Vagina (tissue), 2 donors: ENCODE results near the gene RNF144A. TPM values are rescaled to one million over a fixed set of nuclear protein-coding genes. Genes with fewer than 3 reads are reported as not detected.

Experiments
- DNase-seq, 2 donors: peaks; one replicate each; pipeline ENCODE4 v3.0.0-alpha.2; 2017; ENCODE audit errors: extremely low spot score in 2 of 2
- H3K27ac ChIP-seq: fragments of 200-600 bp; sonication (generic); one replicate; pipeline ENCODE4 v1.5.1; 2019
- H3K27me3 ChIP-seq: fragments of 200-600 bp; sonication (generic); one replicate; pipeline ENCODE4 v1.5.1; 2019
- H3K36me3 ChIP-seq, 2 donors: fragments of 200-600 bp; sonication (generic); one replicate each; pipeline ENCODE4 v1.5.1; 2017 to 2019
- H3K4me1 ChIP-seq: fragments of 200-600 bp; sonication (generic); one replicate; pipeline ENCODE4 v1.5.1; 2019
- H3K4me3 ChIP-seq, 2 donors: fragments of 200-600 bp; sonication (generic); 1 replicate in 1 of 2; 2 replicates in 1 of 2; pipeline ENCODE4 v1.5.1; 2016 to 2019
- H3K9me3 ChIP-seq: fragments of 200-600 bp; sonication (generic); one replicate; pipeline ENCODE4 v1.5.1; 2019
- POLR2A ChIP-seq, 2 donors: fragments of 450-650 bp; IDR thresholded peaks; one replicate each; pipeline ENCODE4 v1.6.1; 2017; ENCODE audit warnings: antibody characterized with exemption in 2 of 2, mild to moderate bottlenecking in 2 of 2, moderate library complexity in 2 of 2
- POLR2AphosphoS5 ChIP-seq, 2 donors: sonication (generic); formaldehyde crosslinking; IDR thresholded peaks; one replicate each; pipeline ENCODE4 v1.9.0; 2017; ENCODE audit warnings: antibody characterized with exemption in 2 of 2, mild to moderate bottlenecking in 2 of 2, low read depth in 1 of 2; ENCODE audit not compliant: insufficient read depth in 1 of 2
- intact Hi-C: fragments of 100-400 bp; cut with DNase I; formaldehyde crosslinking; loops from one replicate; pipeline ENCODE4 v1.15.1; 2023
- total RNA-seq: library from RNA; depleted of rRNA; stranded (reverse); fragments of >200 nt; gene quantifications from one replicate; pipeline ENCODE4 v1.2.3, GENCODE V29; 2016
- TF ChIP-seq, protein P1 (sequence below), 3 experiments: fragments of 450-650 bp in 2 of 3; fragments of 200-600 bp in 1 of 3; sonication (generic) in 1 of 3; IDR thresholded peaks; one replicate each; pipeline ENCODE4 v1.5.1; 2017 to 2019; ENCODE audit warnings: antibody characterized with exemption in 3 of 3, mild to moderate bottlenecking in 2 of 3, moderate library complexity in 2 of 3

Gene RNF144A
- total RNA-seq, 1 donor from 2014 or later: 17.2 TPM

DNA sequence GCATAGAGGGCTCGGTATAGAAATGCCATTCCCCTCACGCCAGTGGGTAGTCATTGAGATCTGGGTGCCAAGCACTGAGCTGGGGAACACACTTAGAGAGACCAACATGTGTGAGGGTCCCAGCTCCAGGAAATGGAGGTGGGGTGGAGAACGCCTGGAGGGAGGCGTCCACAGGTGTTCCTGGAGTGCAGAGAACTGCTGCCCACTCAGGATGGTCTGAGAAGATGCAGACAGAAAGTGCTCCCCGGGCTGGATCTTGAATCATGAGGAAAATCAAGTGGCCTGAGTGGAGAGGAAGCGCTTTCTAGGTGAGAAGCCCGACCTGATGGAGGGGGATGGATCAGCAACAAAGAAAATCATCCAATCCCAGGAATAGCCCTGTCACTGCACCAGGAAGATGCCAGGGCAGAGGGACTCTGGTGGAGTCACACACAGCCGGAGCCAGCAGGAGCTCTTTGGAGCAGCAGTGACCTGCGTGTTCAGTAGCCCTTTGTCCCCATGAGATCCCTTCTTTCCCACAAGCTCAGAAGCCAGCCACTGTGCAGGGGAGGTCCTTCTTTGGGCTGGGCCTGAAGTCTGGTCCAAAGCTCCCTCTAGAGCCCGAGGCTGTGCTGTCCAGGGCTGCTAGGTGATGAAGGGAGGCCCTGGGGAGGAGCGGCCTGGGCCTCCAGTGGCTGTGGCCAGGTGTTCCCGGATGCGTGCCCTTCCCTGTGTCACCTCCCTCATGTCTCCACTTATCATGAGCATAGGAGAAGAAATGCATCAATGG is 112.3 kb downstream of the RNF144A start:
- Histone ChIP-seq H3K4me1 (peaks cover 22% of the 10 kb centered on the region), H3K27me3 (no peaks in the 10 kb centered on the region), H3K4me3 (no peak overlapping the region), H3K36me3 (peaks cover 0 to 17% of the 10 kb centered on the region in 2 donors), H3K9me3 (no peaks in the 10 kb centered on the region), H3K27ac (no peak overlapping the region)
- no peak for DNase-seq
- TF ChIP-seq POLR2AphosphoS5 (IDR thresholded peaks at IDR 0.05; ENCODE audit: insufficient read depth in 1 of 2, low read depth in 1 of 2): no peak
- TF ChIP-seq, protein P1, sequence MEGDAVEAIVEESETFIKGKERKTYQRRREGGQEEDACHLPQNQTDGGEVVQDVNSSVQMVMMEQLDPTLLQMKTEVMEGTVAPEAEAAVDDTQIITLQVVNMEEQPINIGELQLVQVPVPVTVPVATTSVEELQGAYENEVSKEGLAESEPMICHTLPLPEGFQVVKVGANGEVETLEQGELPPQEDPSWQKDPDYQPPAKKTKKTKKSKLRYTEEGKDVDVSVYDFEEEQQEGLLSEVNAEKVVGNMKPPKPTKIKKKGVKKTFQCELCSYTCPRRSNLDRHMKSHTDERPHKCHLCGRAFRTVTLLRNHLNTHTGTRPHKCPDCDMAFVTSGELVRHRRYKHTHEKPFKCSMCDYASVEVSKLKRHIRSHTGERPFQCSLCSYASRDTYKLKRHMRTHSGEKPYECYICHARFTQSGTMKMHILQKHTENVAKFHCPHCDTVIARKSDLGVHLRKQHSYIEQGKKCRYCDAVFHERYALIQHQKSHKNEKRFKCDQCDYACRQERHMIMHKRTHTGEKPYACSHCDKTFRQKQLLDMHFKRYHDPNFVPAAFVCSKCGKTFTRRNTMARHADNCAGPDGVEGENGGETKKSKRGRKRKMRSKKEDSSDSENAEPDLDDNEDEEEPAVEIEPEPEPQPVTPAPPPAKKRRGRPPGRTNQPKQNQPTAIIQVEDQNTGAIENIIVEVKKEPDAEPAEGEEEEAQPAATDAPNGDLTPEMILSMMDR (IDR thresholded peaks at IDR 0.05): no peak
- no peak for TF ChIP-seq POLR2A (IDR thresholded peaks at IDR 0.05)
- intact Hi-C loops: no loop called here

GRCh38 chr2:7030810-7031209 is 113.6 kb downstream of the RNF144A start:
- DNase-seq: no peak
- Histone ChIP-seq H3K4me1 (peaks cover 19% of the 10 kb centered on the region), H3K4me3 (no peak overlapping the region), H3K27me3 (no peaks in the 10 kb centered on the region), H3K9me3 (no peaks in the 10 kb centered on the region), H3K36me3 (peaks cover 0 to 11% of the 10 kb centered on the region in 2 donors), H3K27ac (no peak overlapping the region)
- intact Hi-C loops: no loop called here
- no peak for TF ChIP-seq POLR2A (IDR thresholded peaks at IDR 0.05)
- TF ChIP-seq, protein P1 (IDR thresholded peaks at IDR 0.05): no peak
- TF ChIP-seq POLR2AphosphoS5 (IDR thresholded peaks at IDR 0.05; ENCODE audit: insufficient read depth in 1 of 2, low read depth in 1 of 2): no peak

DNA sequence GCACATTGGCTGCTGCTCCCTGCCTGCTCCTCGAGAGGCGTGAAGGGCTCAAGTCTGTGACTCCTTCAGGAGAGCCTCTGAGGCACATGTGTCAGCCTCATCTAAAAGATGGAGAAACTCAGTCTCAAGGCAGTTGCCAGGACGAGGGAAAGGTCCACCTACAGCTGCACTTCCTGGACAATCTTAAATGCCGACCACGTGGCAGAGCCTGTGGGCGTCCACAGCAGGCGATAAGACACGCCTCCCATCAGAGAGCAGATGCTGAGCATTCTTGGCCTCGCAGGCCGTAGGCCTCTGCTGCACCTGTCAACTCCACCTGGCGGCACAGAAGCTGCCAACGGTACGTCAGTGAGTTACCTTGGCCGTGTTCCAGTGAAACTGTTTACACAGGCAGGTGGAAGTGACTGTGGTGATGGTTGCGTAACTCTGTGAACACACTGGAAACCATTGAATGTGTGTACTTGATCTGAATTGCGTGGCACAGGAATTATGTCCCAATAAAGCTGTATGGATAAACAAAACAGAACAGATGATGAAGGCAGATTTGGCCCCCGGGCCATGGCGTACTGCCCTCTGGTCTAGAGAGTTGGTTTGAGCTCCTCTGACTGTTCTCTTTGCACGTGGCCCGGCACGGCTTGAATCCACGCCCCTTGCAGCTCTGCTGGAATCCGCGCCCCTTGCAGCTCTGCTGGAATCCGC is 114.5 kb downstream of the RNF144A start:
- Histone ChIP-seq H3K4me3 (no peak overlapping the region), H3K4me1 (peaks cover 10% of the 10 kb centered on the region), H3K27ac (no peak overlapping the region), H3K27me3 (no peaks in the 10 kb centered on the region), H3K9me3 (no peaks in the 10 kb centered on the region), H3K36me3 (peaks cover 0 to 11% of the 10 kb centered on the region in 2 donors)
- TF ChIP-seq, protein P1 (IDR thresholded peaks at IDR 0.05): no peak
- no peak for TF ChIP-seq POLR2A (IDR thresholded peaks at IDR 0.05)
- peak; percentile 18 to 44 for TF ChIP-seq POLR2AphosphoS5 (IDR thresholded peaks at IDR 0.05; ENCODE audit: insufficient read depth in 1 of 2, low read depth in 1 of 2)
- intact Hi-C loops: no loop called here
- no peak for DNase-seq

- DNase-seq: no peak
- Histone ChIP-seq H3K9me3 (no peaks in the 10 kb centered on the region), H3K4me3 (no peak overlapping the region), H3K27me3 (no peaks in the 10 kb centered on the region), H3K4me1 (peaks cover 7% of the 10 kb centered on the region), H3K36me3 (peaks cover 0 to 11% of the 10 kb centered on the region in 2 donors), H3K27ac (no peak overlapping the region)
- intact Hi-C loops: no loop called here
- no peak for TF ChIP-seq POLR2A (IDR thresholded peaks at IDR 0.05)
- no peak for TF ChIP-seq POLR2AphosphoS5 (IDR thresholded peaks at IDR 0.05; ENCODE audit: insufficient read depth in 1 of 2, low read depth in 1 of 2)
- TF ChIP-seq, protein P1 (IDR thresholded peaks at IDR 0.05): no peak
These were observed 115.2 kb downstream of the RNF144A start for GRCh38 chr2:7032371-7032770.
